ENCODE results near the gene SMTNL2.

The SMTNL2 gene

DNA sequence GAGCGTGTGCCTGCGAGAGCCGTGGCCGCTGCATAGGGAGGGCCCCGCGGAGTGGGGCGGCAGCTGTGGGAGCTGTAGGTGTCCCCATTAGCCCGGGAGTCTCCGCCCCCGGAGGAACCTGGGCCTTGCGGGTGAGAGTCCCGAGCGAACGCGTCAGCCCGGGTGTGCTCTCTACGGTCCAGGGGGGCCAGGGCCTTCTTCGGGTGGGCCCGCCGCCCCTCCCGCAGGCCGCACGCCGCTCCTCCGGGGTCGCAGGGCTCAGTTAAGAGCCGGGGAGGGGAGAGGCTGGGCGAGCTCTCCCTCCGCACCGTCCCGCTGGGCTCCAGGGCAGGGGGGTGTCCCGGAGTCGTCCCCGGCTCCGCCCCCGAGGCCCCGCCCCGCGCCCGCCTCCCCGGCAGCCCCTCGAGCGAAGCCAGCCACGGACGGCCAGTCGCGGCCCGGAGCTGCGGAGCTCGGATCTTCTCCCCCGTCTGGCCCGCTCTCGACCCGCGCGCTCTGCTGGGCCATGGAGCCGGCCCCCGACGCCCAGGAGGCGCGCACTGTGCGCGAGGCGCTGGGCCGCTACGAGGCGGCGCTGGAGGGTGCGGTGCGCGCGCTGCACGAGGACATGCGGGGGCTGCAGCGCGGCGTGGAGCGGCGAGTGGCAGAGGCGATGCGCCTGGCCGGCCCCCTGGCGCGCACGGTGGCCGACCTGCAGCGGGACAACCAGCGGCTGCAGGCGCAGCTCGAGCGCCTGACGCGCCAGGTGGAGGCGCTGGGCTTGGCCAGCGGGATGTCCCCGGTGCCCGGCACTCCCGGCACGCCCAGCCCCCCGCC, at the start of gene SMTNL2:
Gene SMTNL2 (plus strand): TSS at position 429 of the 816 bp plus-strand sequence. CDS start 77 bp downstream, at position 506.
- H3K27me3 ChIP-seq (ENCODE audit: control insufficient read depth, low read length): peaks cover 35% of the 10 kb centered on the region

DNA sequence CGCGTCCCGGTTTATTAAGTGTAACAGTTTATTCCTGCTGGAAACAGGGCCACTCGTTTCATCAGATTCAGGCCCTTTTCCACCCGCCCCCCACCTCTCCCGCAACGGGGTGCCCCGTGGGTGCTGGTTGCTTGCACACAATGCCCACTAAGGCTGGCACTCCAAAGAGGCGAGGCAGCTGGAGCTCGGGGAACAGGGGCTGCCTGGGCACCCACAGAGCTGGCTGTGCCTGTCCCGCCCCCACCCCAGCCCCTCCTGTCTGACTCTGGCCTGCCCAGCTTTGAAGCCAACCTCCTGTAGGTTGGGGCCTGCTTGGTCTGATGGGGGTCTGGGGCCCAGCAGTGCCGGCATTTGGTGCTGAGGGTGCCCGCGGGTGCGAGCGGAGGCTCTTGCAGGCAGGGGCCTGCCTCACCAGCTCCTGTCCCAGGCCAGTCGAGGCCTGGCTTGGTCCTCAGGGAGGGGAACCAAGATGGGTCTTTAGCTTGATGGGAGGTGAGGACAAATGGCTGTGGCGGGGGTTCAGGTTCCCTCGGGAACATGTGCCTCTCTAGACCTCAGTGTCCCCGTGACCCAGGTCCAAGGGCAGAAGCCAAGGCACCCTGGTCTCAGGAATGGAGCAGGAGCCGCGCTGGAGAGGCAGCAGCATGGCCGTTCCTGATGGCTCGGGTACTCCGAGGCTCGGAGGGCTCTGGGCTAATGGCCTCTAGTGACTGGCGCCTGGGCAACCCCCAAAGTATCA, 49.2 kb upstream of the SMTNL2 start:
- Histone ChIP-seq H3K4me1 (ENCODE audit: control insufficient read depth, low read length) (no peaks in the 10 kb centered on the region), H3K27me3 (ENCODE audit: control insufficient read depth, low read length) (no peaks in the 10 kb centered on the region)

More for the DNA sequence above, at the start of gene SMTNL2:
- Histone ChIP-seq H3F3A (ENCODE audit: control insufficient read depth, insufficient read depth) (no peaks in the 10 kb centered on the region), H3K36me3 (ENCODE audit: control insufficient read depth, low read length) (no peaks in the 10 kb centered on the region), H3K4me3 (ENCODE audit: low read length) (no peak within 1 kb of the TSS), H3K4me1 (ENCODE audit: control insufficient read depth, low read length) (no peaks in the 10 kb centered on the region), H3K79me2 (ENCODE audit: control insufficient read depth, low read length) (no peaks in the 10 kb centered on the region), H3K9me2 (replicated peaks; ENCODE audit: control insufficient read depth, low read length) (no peaks in the 10 kb centered on the region), H3K4me2 (ENCODE audit: low read length) (no peak within 1 kb of the TSS), H4K20me1 (ENCODE audit: control insufficient read depth, insufficient read depth, low read depth, low read length) (no peaks in the 10 kb centered on the region), H3K27ac (ENCODE audit: low read depth, low read length) (no peak within 1 kb of the TSS), H3K9me3 (ENCODE audit: control insufficient read depth, insufficient read depth, low read length) (no peaks in the 10 kb centered on the region)
- TF ChIP-seq, protein P1, sequence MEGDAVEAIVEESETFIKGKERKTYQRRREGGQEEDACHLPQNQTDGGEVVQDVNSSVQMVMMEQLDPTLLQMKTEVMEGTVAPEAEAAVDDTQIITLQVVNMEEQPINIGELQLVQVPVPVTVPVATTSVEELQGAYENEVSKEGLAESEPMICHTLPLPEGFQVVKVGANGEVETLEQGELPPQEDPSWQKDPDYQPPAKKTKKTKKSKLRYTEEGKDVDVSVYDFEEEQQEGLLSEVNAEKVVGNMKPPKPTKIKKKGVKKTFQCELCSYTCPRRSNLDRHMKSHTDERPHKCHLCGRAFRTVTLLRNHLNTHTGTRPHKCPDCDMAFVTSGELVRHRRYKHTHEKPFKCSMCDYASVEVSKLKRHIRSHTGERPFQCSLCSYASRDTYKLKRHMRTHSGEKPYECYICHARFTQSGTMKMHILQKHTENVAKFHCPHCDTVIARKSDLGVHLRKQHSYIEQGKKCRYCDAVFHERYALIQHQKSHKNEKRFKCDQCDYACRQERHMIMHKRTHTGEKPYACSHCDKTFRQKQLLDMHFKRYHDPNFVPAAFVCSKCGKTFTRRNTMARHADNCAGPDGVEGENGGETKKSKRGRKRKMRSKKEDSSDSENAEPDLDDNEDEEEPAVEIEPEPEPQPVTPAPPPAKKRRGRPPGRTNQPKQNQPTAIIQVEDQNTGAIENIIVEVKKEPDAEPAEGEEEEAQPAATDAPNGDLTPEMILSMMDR (IDR thresholded peaks at IDR 0.05; ENCODE audit: low read depth, low read length, poor library complexity, severe bottlenecking): no peak
- TF ChIP-seq EZH2phosphoT487 (IDR thresholded peaks at IDR 0.05; ENCODE audit: borderline replicate concordance, low read length): no peak

DNA sequence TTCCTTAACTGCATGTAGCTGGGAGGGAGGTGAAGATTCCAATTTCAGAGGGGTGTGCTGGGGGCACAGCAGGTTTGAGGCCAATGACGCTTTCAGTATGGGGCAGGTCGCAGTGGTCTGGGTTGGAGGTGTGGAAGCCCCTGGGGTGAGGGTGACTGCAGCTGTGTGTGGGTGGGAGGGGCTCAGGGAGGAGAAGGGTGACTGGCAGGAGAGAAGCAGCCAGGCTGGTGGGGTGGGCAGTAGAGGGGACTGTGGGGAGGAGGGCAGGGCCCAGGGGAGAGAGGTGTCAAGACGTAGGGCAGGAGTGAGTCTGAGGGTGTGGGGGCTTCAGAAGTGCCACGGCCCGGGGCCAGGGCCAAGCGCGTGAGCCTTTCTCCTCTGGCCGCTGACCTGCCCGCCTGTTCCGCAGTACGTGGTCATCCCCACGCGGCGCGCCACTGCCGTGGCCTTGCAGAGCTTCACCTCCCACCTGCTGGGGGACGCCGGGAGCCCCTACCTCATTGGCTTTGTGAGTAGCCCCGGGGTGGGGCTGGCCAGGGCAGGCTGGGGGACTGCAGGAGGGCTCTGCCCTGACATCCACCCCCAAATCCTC, 48.6 kb upstream of the SMTNL2 start:
- peaks cover 9% of the 10 kb centered on the region for H3F3A ChIP-seq (ENCODE audit: control insufficient read depth, insufficient read depth)
- H3K9me2 ChIP-seq (replicated peaks; ENCODE audit: control insufficient read depth, low read length): no peaks in the 10 kb centered on the region
- H3K4me2 ChIP-seq (ENCODE audit: low read length): no peak overlapping the region
- H3K27me3 ChIP-seq (ENCODE audit: control insufficient read depth, low read length): no peaks in the 10 kb centered on the region
- H4K20me1 ChIP-seq (ENCODE audit: control insufficient read depth, insufficient read depth, low read depth, low read length): no peaks in the 10 kb centered on the region
- no peak for TF ChIP-seq EZH2phosphoT487 (IDR thresholded peaks at IDR 0.05; ENCODE audit: borderline replicate concordance, low read length)
- H3K9me3 ChIP-seq (ENCODE audit: control insufficient read depth, insufficient read depth, low read length): no peaks in the 10 kb centered on the region
- H3K4me3 ChIP-seq (ENCODE audit: low read length): no peak overlapping the region
- peaks cover 35% of the 10 kb centered on the region for H3K36me3 ChIP-seq (ENCODE audit: control insufficient read depth, low read length)
- no peaks in the 10 kb centered on the region for H3K4me1 ChIP-seq (ENCODE audit: control insufficient read depth, low read length)
- no peaks in the 10 kb centered on the region for H3K79me2 ChIP-seq (ENCODE audit: control insufficient read depth, low read length)
- H3K27ac ChIP-seq (ENCODE audit: low read depth, low read length): no peak overlapping the region

More for the DNA sequence above, 49.2 kb upstream of the SMTNL2 start:
- H3K9me3 ChIP-seq (ENCODE audit: control insufficient read depth, insufficient read depth, low read length): no peaks in the 10 kb centered on the region
- H3F3A ChIP-seq (ENCODE audit: control insufficient read depth, insufficient read depth): peaks cover 9% of the 10 kb centered on the region
- H3K4me3 ChIP-seq (ENCODE audit: low read length): no peak overlapping the region
- no peak overlapping the region for H3K4me2 ChIP-seq (ENCODE audit: low read length)
- no peak overlapping the region for H3K27ac ChIP-seq (ENCODE audit: low read depth, low read length)
- no peaks in the 10 kb centered on the region for H3K9me2 ChIP-seq (replicated peaks; ENCODE audit: control insufficient read depth, low read length)
- no peaks in the 10 kb centered on the region for H4K20me1 ChIP-seq (ENCODE audit: control insufficient read depth, insufficient read depth, low read depth, low read length)
- TF ChIP-seq, protein P1 (IDR thresholded peaks at IDR 0.05; ENCODE audit: low read depth, low read length, poor library complexity, severe bottlenecking): no peak
- no peak for TF ChIP-seq EZH2phosphoT487 (IDR thresholded peaks at IDR 0.05; ENCODE audit: borderline replicate concordance, low read length)
- no peaks in the 10 kb centered on the region for H3K79me2 ChIP-seq (ENCODE audit: control insufficient read depth, low read length)
- H3K36me3 ChIP-seq (ENCODE audit: control insufficient read depth, low read length): peaks cover 29% of the 10 kb centered on the region

Measured in DOHH2 (cell line).